Epithelial cell of esophagus (primary cell): Measurements from ENCODE around the gene ERICH2.
A peak's percentile ranks its signal among the peaks of the same experiment; 100 is the strongest.
"Not testable (repeated sequence)": the region's sequence is repeated elsewhere in the genome, so short reads cannot be mapped to it uniquely, and the experiment has no call there.

Experiments
- DNase-seq: peaks from one replicate; pipeline ENCODE4 v3.0.0; 2010; ENCODE audit warnings: low read depth
- H3K4me3 ChIP-seq: 2 replicates; pipeline ENCODE4 v1.5.1; 2011; ENCODE audit warnings: mild to moderate bottlenecking, low read length, control low read depth
- CTCF ChIP-seq: IDR thresholded peaks from 2 replicates; pipeline ENCODE4 v1.5.1; 2011; ENCODE audit warnings: low read depth, mild to moderate bottlenecking, low read length, control low read depth, inconsistent platforms; ENCODE audit not compliant: insufficient read depth; ENCODE audit errors: missing control alignments

The ERICH2 gene

GRCh38 chr2:170770008-170770605, at the start of gene ERICH2:
Gene ERICH2 (plus strand): TSS chr2:170770378. CDS start chr2:170770682, 304 bp downstream.
- peak within 1 kb of the TSS; percentile 73 for H3K4me3 ChIP-seq
- peak; percentile 14 for TF ChIP-seq CTCF
- DNase-seq, result peak; percentile 50

- H3K4me3 ChIP-seq, result no peak overlapping the region
- no peak for TF ChIP-seq CTCF
- no peak for DNase-seq
Observed at GRCh38 chr2:170721678-170722077, 48.5 kb upstream of the ERICH2 start.

- TF ChIP-seq CTCF, result no peak
- H3K4me3 ChIP-seq, result no peak overlapping the region
- DNase-seq, result no peak
Observed at GRCh38 chr2:170722301-170722700, 47.9 kb upstream of the ERICH2 start.

- DNase-seq, result no peak
Observed at GRCh38 chr2:170723446-170723958, 46.7 kb upstream of the ERICH2 start.

GRCh38 chr2:170733798-170734600, 36.2 kb upstream of the ERICH2 start:
- H3K4me3 ChIP-seq, result no peak overlapping the region
- no peak for TF ChIP-seq CTCF
- peak; percentile 51 for DNase-seq

More at GRCh38 chr2:170723446-170723958, 46.7 kb upstream of the ERICH2 start:
- TF ChIP-seq CTCF, result no peak
- H3K4me3 ChIP-seq, result no peak overlapping the region

GRCh38 chr2:170734601-170735000, 35.6 kb upstream of the ERICH2 start:
- H3K4me3 ChIP-seq, result not testable (repeated sequence)
- DNase-seq, result peak; percentile 45

- no peak for DNase-seq
- no peak for TF ChIP-seq CTCF
- H3K4me3 ChIP-seq, result no peak overlapping the region
Observed at GRCh38 chr2:170736628-170737027, 33.5 kb upstream of the ERICH2 start.
